ENCODE measurements around the gene B4GALT7.

B4GALT7 gene

DNA sequence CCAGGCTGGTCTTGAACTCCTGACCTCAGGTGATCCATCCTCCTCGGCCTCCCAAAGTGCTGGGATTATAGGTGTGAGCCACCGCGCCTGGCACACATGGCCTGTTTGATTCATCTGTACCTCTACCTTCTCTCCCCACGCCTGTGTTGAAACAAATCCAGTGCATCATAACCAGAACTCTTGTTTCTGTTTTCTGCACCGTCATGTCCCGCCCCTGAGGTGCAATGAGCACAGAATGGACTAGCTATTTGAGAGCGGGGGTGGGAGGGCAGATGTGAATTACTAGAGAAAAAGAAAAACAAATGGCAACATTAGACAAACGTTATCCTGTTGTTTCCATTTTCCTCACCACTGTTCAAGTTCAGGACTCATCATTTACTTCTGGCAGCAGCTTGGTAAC, 34.9 kb upstream of the B4GALT7 start:
- H2AFZ ChIP-seq (ENCODE audit: low read depth) = no peak overlapping the region
- no peaks in the 10 kb centered on the region for H3K79me2 ChIP-seq (ENCODE audit: insufficient read depth, low read depth)
- no peak overlapping the region for H3K27ac ChIP-seq
- H3K4me2 ChIP-seq = no peak overlapping the region
- no peaks in the 10 kb centered on the region for H3K36me3 ChIP-seq (ENCODE audit: insufficient read depth)
- H3K9ac ChIP-seq = no peak overlapping the region
- H4K20me1 ChIP-seq (ENCODE audit: insufficient read depth) = no peaks in the 10 kb centered on the region
- H3K4me3 ChIP-seq (IDR thresholded peaks at IDR 0.05; ENCODE audit: insufficient read depth, low read depth, low read length) = no peak overlapping the region
- TF ChIP-seq, protein P1, sequence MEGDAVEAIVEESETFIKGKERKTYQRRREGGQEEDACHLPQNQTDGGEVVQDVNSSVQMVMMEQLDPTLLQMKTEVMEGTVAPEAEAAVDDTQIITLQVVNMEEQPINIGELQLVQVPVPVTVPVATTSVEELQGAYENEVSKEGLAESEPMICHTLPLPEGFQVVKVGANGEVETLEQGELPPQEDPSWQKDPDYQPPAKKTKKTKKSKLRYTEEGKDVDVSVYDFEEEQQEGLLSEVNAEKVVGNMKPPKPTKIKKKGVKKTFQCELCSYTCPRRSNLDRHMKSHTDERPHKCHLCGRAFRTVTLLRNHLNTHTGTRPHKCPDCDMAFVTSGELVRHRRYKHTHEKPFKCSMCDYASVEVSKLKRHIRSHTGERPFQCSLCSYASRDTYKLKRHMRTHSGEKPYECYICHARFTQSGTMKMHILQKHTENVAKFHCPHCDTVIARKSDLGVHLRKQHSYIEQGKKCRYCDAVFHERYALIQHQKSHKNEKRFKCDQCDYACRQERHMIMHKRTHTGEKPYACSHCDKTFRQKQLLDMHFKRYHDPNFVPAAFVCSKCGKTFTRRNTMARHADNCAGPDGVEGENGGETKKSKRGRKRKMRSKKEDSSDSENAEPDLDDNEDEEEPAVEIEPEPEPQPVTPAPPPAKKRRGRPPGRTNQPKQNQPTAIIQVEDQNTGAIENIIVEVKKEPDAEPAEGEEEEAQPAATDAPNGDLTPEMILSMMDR (conservative IDR thresholded peaks at IDR 0.05; ENCODE audit: low read depth, low read length) = no peak
- no peaks in the 10 kb centered on the region for H3K4me1 ChIP-seq (ENCODE audit: low read depth, poor library complexity, severe bottlenecking)
- no peaks in the 10 kb centered on the region for H3K27me3 ChIP-seq (ENCODE audit: insufficient read depth, low read depth)

DNA sequence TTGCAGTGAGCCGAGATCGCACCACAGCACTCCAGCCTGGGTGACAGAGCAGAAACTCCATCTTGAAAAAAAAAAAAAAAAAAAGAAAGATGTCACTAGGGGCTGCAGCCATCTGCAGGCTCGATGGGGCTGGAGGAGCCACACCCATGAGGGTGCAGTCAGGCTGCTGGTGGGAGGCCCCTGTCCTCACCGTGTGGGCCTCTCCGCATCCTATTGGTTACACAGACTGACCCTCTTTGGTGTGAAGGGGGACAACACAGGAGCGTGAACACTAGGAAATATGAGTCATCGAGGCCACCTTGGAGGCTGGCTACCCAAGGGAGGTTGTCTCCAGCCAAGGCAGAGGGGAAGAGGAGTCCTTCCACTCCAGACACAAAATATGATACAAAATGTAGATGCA, 31.6 kb upstream of the B4GALT7 start:
- no peak overlapping the region for H2AFZ ChIP-seq (ENCODE audit: low read depth)
- no peak overlapping the region for H3K27ac ChIP-seq
- H4K20me1 ChIP-seq (ENCODE audit: insufficient read depth) = no peaks in the 10 kb centered on the region
- no peak overlapping the region for H3K9ac ChIP-seq
- no peak overlapping the region for H3K4me2 ChIP-seq
- TF ChIP-seq, protein P1 (conservative IDR thresholded peaks at IDR 0.05; ENCODE audit: low read depth, low read length) = no peak
- no peaks in the 10 kb centered on the region for H3K79me2 ChIP-seq (ENCODE audit: insufficient read depth, low read depth)
- no peaks in the 10 kb centered on the region for H3K36me3 ChIP-seq (ENCODE audit: insufficient read depth)
- H3K4me3 ChIP-seq (IDR thresholded peaks at IDR 0.05; ENCODE audit: insufficient read depth, low read depth, low read length) = no peak overlapping the region
- H3K27me3 ChIP-seq (ENCODE audit: insufficient read depth, low read depth) = no peaks in the 10 kb centered on the region
- no peaks in the 10 kb centered on the region for H3K4me1 ChIP-seq (ENCODE audit: low read depth, poor library complexity, severe bottlenecking)

- H3K9ac ChIP-seq = no peak overlapping the region
- H4K20me1 ChIP-seq (ENCODE audit: insufficient read depth) = no peaks in the 10 kb centered on the region
- H3K4me1 ChIP-seq (ENCODE audit: low read depth, poor library complexity, severe bottlenecking) = no peaks in the 10 kb centered on the region
- H2AFZ ChIP-seq (ENCODE audit: low read depth) = no peak overlapping the region
- no peak overlapping the region for H3K4me3 ChIP-seq (IDR thresholded peaks at IDR 0.05; ENCODE audit: insufficient read depth, low read depth, low read length)
- TF ChIP-seq, protein P1 (conservative IDR thresholded peaks at IDR 0.05; ENCODE audit: low read depth, low read length) = no peak
- no peak overlapping the region for H3K27ac ChIP-seq
- no peaks in the 10 kb centered on the region for H3K79me2 ChIP-seq (ENCODE audit: insufficient read depth, low read depth)
- no peaks in the 10 kb centered on the region for H3K27me3 ChIP-seq (ENCODE audit: insufficient read depth, low read depth)
- no peak overlapping the region for H3K4me2 ChIP-seq
- H3K36me3 ChIP-seq (ENCODE audit: insufficient read depth) = no peaks in the 10 kb centered on the region
These were observed 30.0 kb upstream of the B4GALT7 start for GRCh38 chr5:177569894-177570293.

GRCh38 chr5:177575488-177575887, 24.4 kb upstream of the B4GALT7 start:
- no peaks in the 10 kb centered on the region for H3K4me1 ChIP-seq (ENCODE audit: low read depth, poor library complexity, severe bottlenecking)
- H3K79me2 ChIP-seq (ENCODE audit: insufficient read depth, low read depth) = no peaks in the 10 kb centered on the region
- TF ChIP-seq, protein P1 (conservative IDR thresholded peaks at IDR 0.05; ENCODE audit: low read depth, low read length) = no peak
- no peaks in the 10 kb centered on the region for H3K27me3 ChIP-seq (ENCODE audit: insufficient read depth, low read depth)
- H3K36me3 ChIP-seq (ENCODE audit: insufficient read depth) = no peaks in the 10 kb centered on the region
- no peak overlapping the region for H2AFZ ChIP-seq (ENCODE audit: low read depth)
- no peak overlapping the region for H3K9ac ChIP-seq
- H3K4me3 ChIP-seq (IDR thresholded peaks at IDR 0.05; ENCODE audit: insufficient read depth, low read depth, low read length) = no peak overlapping the region
- H4K20me1 ChIP-seq (ENCODE audit: insufficient read depth) = no peaks in the 10 kb centered on the region
- H3K4me2 ChIP-seq = no peak overlapping the region
- no peak overlapping the region for H3K27ac ChIP-seq

All from KMS-11 (cell line).